ENCODE measurements around the gene ABCB6.

DNA sequence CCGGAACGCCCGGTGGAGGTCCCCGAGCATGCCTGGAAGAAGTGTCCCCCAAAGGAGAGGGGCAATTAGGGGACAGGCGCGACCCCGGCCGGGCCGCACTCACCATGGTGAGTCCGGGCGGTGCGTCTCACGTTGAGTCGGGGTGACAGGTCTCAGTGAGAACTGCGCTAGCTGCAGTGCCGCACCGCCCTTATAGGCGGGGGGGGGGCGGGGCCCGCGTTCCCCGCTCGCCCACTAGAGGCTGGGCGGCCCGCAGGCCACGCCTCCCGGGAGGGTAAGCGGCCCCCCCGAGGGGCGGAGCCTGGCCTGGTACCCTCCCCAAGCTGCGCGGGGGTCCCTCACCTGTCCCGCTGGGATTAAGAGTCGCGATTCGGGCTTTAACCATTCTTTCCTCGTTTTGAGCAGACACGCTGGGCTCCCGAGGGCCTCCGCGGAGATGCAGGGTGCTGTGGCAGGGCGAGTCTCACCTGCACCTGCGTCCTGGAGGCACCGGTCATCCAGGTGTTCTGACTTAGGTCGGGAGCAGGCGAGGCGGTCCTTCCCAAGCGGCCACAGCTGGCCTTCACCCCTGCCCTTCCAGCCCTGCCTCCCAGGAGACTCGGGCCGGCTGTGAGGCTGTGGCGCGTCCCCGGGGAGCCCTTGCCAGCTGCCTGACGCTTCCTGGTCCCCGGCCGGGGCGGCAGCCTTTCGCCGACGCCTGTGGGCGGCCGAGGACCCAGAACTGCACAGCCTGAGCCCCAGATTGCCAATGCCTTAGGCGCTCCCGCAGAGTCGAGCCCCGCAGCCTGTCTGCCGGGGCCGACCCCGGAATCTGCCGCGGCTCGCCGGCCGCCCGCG is 35.2 kb upstream of the ABCB6 start, which contains the start of gene TUBA4A:
- TF ChIP-seq, protein P1, sequence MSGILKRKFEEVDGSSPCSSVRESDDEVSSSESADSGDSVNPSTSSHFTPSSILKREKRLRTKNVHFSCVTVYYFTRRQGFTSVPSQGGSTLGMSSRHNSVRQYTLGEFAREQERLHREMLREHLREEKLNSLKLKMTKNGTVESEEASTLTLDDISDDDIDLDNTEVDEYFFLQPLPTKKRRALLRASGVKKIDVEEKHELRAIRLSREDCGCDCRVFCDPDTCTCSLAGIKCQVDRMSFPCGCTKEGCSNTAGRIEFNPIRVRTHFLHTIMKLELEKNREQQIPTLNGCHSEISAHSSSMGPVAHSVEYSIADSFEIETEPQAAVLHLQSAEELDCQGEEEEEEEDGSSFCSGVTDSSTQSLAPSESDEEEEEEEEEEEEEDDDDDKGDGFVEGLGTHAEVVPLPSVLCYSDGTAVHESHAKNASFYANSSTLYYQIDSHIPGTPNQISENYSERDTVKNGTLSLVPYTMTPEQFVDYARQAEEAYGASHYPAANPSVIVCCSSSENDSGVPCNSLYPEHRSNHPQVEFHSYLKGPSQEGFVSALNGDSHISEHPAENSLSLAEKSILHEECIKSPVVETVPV (CRISPR knock-in tag; IDR thresholded peaks at IDR 0.05) = no peak
- TF ChIP-seq ZC3H10 (CRISPR knock-in tag; IDR thresholded peaks at IDR 0.05) = no peak
- TF ChIP-seq BACH2 (CRISPR knock-in tag; IDR thresholded peaks at IDR 0.05; ENCODE audit: borderline replicate concordance) = no peak
- no peak for TF ChIP-seq RARB (CRISPR knock-in tag; IDR thresholded peaks at IDR 0.05)
- no peak for TF ChIP-seq ZFP3 (CRISPR knock-in tag; IDR thresholded peaks at IDR 0.05)
- TF ChIP-seq TOX (CRISPR knock-in tag; IDR thresholded peaks at IDR 0.05; ENCODE audit: borderline replicate concordance) = no peak
- TF ChIP-seq ZNF8 (CRISPR knock-in tag; IDR thresholded peaks at IDR 0.05) = no peak
- no peak for TF ChIP-seq ARNTL (CRISPR knock-in tag; IDR thresholded peaks at IDR 0.05; ENCODE audit: borderline replicate concordance, low read depth)
- TF ChIP-seq, protein P2, sequence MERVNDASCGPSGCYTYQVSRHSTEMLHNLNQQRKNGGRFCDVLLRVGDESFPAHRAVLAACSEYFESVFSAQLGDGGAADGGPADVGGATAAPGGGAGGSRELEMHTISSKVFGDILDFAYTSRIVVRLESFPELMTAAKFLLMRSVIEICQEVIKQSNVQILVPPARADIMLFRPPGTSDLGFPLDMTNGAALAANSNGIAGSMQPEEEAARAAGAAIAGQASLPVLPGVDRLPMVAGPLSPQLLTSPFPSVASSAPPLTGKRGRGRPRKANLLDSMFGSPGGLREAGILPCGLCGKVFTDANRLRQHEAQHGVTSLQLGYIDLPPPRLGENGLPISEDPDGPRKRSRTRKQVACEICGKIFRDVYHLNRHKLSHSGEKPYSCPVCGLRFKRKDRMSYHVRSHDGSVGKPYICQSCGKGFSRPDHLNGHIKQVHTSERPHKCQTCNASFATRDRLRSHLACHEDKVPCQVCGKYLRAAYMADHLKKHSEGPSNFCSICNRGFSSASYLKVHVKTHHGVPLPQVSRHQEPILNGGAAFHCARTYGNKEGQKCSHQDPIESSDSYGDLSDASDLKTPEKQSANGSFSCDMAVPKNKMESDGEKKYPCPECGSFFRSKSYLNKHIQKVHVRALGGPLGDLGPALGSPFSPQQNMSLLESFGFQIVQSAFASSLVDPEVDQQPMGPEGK (CRISPR knock-in tag; IDR thresholded peaks at IDR 0.05; ENCODE audit: borderline replicate concordance) = no peak
- TF ChIP-seq ISL1 (CRISPR knock-in tag; IDR thresholded peaks at IDR 0.05) = no peak
- no peak for TF ChIP-seq OSR1 (CRISPR knock-in tag; IDR thresholded peaks at IDR 0.05)
- TF ChIP-seq PPARA (CRISPR knock-in tag; IDR thresholded peaks at IDR 0.05; ENCODE audit: borderline replicate concordance) = no peak

All from SK-N-SH treated with all-trans-retinoic acid at 6 μM for 48 hours (cell line).